Caco-2 (cell line): Measurements from ENCODE around the gene CDNF. TPM values are rescaled to one million over a fixed set of nuclear protein-coding genes. Genes with fewer than 3 reads are reported as not detected.
A peak's percentile ranks its signal among the peaks of the same experiment; 100 is the strongest.

ENCODE experiments used
- BruUV-seq: library from RNA; stranded (reverse); fragments of 400-500 nt; replicated peaks from 2 replicates; lab custom pipeline; 2021; lab: Mats Ljungman, UMichigan
- CTCF ChIA-PET: fragments of 300-600 bp; sonication (Branson Sonifier 250); formaldehyde crosslinking; loops from one replicate; lab custom pipeline; 2022; ENCODE audit warnings: antibody characterized with exemption; lab: Charles Lee
- POLR2A ChIA-PET: fragments of 300-600 bp; sonication (Branson Sonifier 250); formaldehyde crosslinking; loops from one replicate; lab custom pipeline; 2022; ENCODE audit warnings: antibody characterized with exemption; lab: Charles Lee
- DNase-seq, 2 experiments: peaks; one replicate each; pipeline versions ENCODE4 v3.0.0 to v3.0.0-alpha.2; 2020 to 2022
- H3K27me3 ChIP-seq: replicated peaks from 2 replicates; pipeline ENCODE4 v1.6.0; 2011; ENCODE audit warnings: low read length; ENCODE audit not compliant: control insufficient read depth, insufficient read depth
- H3K36me3 ChIP-seq: 2 replicates; pipeline ENCODE4 v1.5.1; 2011; ENCODE audit warnings: low read length; ENCODE audit not compliant: control insufficient read depth, insufficient read depth
- H3K4me1 ChIP-seq: fragments of 250-450 bp; sonication (Bioruptor Pico); 2 replicates; pipeline ENCODE4 v1.5.1; 2020; ENCODE audit warnings: mild to moderate bottlenecking
- H3K4me3 ChIP-seq: 2 replicates; pipeline ENCODE4 v1.5.1; 2011; ENCODE audit warnings: low read depth, mild to moderate bottlenecking, control low read depth, low read length
- H3K9me3 ChIP-seq: fragments of 250-450 bp; sonication (Bioruptor Pico); 2 replicates; pipeline ENCODE4 v1.5.1; 2020; ENCODE audit warnings: mild to moderate bottlenecking, moderate library complexity
- H3K27ac Mint-ChIP-seq: one replicate; pipeline ENCODE4 v1.8.0; 2022; ENCODE audit warnings: mixed read lengths; ENCODE audit not compliant: unreplicated experiment
- H3K27me3 Mint-ChIP-seq: one replicate; pipeline ENCODE4 v1.8.0; 2022; ENCODE audit warnings: mixed read lengths; ENCODE audit not compliant: insufficient read depth, unreplicated experiment
- H3K36me3 Mint-ChIP-seq: one replicate; pipeline ENCODE4 v1.8.0; 2022; ENCODE audit warnings: mild to moderate bottlenecking, mixed read lengths; ENCODE audit not compliant: insufficient read depth, unreplicated experiment
- H3K4me1 Mint-ChIP-seq: one replicate; pipeline ENCODE4 v1.8.0; 2022; ENCODE audit warnings: low read depth, mixed read lengths; ENCODE audit not compliant: unreplicated experiment
- H3K4me3 Mint-ChIP-seq: one replicate; pipeline ENCODE4 v1.8.0; 2022; ENCODE audit warnings: mild to moderate bottlenecking, moderate library complexity, mixed read lengths; ENCODE audit not compliant: unreplicated experiment
- H3K9me3 Mint-ChIP-seq: one replicate; pipeline ENCODE4 v1.8.0; 2022; ENCODE audit warnings: mixed read lengths; ENCODE audit not compliant: unreplicated experiment
- intact Hi-C: fragments of 100-400 bp; cut with micrococcal nuclease; formaldehyde crosslinking; loops from one replicate; pipeline ENCODE4 v1.10.0; 2022; ENCODE audit not compliant: unreplicated experiment
- total RNA-seq: library from RNA; stranded (reverse); gene quantifications from 2 replicates; pipeline ENCODE4 v1.2.3, GENCODE V29; 2022
- TF ChIP-seq, protein P1 (sequence below), 2 experiments: fragments of 200-600 bp in 1 of 2; IDR thresholded peaks; 1 replicate in 1 of 2; 2 replicates in 1 of 2; pipeline versions ENCODE4 v1.5.1 to v1.8.0; 2011 to 2022; ENCODE audit warnings: antibody characterized with exemption in 1 of 2, control low read depth in 1 of 2, inconsistent platforms in 1 of 2, low read depth in 1 of 2, low read length in 1 of 2, mild to moderate bottlenecking in 1 of 2, moderate library complexity in 1 of 2; ENCODE audit not compliant: insufficient read depth in 1 of 2, severe bottlenecking in 1 of 2, unreplicated experiment in 1 of 2

CDNF gene
- total RNA-seq, 1 experiment from 2014 or later, result 3.9 TPM

DNA sequence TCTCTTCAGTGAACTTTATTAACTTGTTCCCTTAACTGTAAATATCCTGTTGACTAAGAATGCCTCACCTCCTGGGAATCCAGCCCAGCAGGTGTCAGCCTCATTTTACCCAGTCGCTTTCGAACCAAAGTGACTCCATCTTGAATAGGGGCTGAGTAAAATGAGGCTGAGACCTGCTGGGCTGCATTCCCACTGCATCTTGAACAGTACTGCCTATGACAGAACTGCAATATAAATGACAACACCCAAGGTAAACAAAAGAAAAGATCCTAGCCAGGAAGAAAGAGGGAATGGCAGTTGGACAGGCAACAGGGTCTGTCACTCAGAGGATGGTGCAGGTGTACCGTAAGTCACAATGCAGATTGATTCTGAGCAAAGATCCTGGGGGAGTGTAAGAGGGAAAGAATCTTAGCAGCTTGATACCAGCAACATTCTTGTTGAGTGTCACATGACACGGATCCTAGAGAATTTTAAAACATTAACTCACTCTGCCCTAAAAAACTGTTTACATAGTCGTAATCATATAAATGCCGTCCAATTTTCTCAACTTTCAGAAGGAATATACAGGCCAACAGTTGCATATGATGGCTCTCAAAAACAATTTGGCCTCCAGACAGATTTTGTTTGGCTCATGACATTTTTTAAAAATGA is 58.7 kb downstream of the CDNF start:
- peaks cover 17% of the 10 kb centered on the region for H3K9me3 Mint-ChIP-seq
- ChIA-PET CTCF (no interaction called here), POLR2A (no interaction called here)
- no peak overlapping the region for H3K4me3 ChIP-seq
- H3K9me3 ChIP-seq, result peaks cover 15% of the 10 kb centered on the region
- peaks cover 13% of the 10 kb centered on the region for H3K36me3 Mint-ChIP-seq
- BruUV-seq, result no TSS peak
- intact Hi-C loops, result loop anchor here (1.0 to 2.0 kb wide), 2 partner anchors 41 to 76 kb away; no protein-coding TSS in a partner anchor
- H3K4me1 ChIP-seq, result peaks cover 37% of the 10 kb centered on the region
- no peaks in the 10 kb centered on the region for H3K27me3 Mint-ChIP-seq
- H3K36me3 ChIP-seq, result no peaks in the 10 kb centered on the region; the same call in 1 of the 2 replicates
- peak overlapping the region; percentile 76 for H3K27ac Mint-ChIP-seq
- TF ChIP-seq, protein P1, sequence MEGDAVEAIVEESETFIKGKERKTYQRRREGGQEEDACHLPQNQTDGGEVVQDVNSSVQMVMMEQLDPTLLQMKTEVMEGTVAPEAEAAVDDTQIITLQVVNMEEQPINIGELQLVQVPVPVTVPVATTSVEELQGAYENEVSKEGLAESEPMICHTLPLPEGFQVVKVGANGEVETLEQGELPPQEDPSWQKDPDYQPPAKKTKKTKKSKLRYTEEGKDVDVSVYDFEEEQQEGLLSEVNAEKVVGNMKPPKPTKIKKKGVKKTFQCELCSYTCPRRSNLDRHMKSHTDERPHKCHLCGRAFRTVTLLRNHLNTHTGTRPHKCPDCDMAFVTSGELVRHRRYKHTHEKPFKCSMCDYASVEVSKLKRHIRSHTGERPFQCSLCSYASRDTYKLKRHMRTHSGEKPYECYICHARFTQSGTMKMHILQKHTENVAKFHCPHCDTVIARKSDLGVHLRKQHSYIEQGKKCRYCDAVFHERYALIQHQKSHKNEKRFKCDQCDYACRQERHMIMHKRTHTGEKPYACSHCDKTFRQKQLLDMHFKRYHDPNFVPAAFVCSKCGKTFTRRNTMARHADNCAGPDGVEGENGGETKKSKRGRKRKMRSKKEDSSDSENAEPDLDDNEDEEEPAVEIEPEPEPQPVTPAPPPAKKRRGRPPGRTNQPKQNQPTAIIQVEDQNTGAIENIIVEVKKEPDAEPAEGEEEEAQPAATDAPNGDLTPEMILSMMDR (IDR thresholded peaks at IDR 0.05; ENCODE audit: insufficient read depth in 1 of 2, low read depth in 1 of 2, low read length in 1 of 2, severe bottlenecking in 1 of 2, unreplicated experiment in 1 of 2), result no peak
- H3K4me1 Mint-ChIP-seq, result peaks cover 35% of the 10 kb centered on the region
- DNase-seq, result peak; percentile 68 to 71
- no peaks in the 10 kb centered on the region for H3K27me3 ChIP-seq
- no peak overlapping the region for H3K4me3 Mint-ChIP-seq

DNA sequence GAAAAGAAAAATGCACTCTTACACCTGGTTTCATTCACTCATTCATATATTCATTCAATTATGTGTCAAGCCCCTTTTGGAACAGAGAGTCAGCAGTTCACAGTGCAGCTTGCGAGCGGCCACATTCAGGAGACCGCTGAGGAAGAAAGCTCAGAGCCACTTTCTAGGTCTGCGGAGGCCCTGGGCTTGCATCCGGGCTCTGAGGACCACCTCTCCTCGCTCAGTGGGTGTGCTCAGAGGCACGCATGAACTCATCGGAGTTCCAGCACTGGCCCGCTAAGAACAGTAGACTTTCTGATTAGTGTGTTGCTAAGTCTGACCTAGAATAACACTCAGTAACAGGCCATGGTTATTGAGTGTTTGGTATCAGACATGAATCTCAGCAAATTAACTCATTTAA is 61.3 kb downstream of the CDNF start:
- H3K9me3 Mint-ChIP-seq, result peaks cover 23% of the 10 kb centered on the region

DNA sequence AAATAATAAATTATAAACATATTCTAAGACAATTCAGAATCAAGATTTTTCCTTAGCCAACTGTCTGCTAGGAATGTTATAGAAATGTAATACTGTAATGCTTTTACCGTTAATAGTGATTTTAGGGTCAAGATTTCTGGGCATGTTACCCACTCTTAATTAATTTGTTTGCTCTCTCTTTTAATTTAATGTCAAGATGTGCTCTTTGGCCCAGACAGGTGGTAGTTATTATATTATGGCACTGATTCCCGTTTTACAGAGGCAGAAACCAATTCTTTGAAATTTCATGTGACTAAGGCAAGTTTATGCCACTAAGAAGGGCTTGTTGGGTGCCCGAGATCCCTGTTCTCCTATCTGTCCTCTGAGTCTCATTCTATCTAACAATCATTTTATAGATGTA is 62.2 kb downstream of the CDNF start:
- TF ChIP-seq, protein P1 (IDR thresholded peaks at IDR 0.05; ENCODE audit: insufficient read depth in 1 of 2, low read depth in 1 of 2, low read length in 1 of 2, severe bottlenecking in 1 of 2, unreplicated experiment in 1 of 2), result no peak
- intact Hi-C loops, result no loop called here
- CTCF ChIA-PET, result interaction anchor here (0.7 kb wide), 1 partner anchor 9 kb away, joined by 6 read pairs; no protein-coding TSS in a partner anchor
- H3K36me3 Mint-ChIP-seq, result peaks cover 4% of the 10 kb centered on the region
- no peak overlapping the region for H3K27ac Mint-ChIP-seq
- Histone ChIP-seq H3K4me3 (no peak overlapping the region), H3K36me3 (no peaks in the 10 kb centered on the region; the same call in 1 of the 2 replicates), H3K27me3 (no peaks in the 10 kb centered on the region), H3K4me1 (peaks cover 17% of the 10 kb centered on the region), H3K9me3 (no peaks in the 10 kb centered on the region)
- no TSS peak for BruUV-seq
- no peaks in the 10 kb centered on the region for H3K27me3 Mint-ChIP-seq
- POLR2A ChIA-PET, result no interaction called here
- peaks cover 31% of the 10 kb centered on the region for H3K4me1 Mint-ChIP-seq
- no peak for DNase-seq
- H3K9me3 Mint-ChIP-seq, result peaks cover 19% of the 10 kb centered on the region
- no peak overlapping the region for H3K4me3 Mint-ChIP-seq

More for the DNA sequence above, 61.3 kb downstream of the CDNF start:
- Histone ChIP-seq H3K9me3 (peaks cover 4% of the 10 kb centered on the region; the same call in 1 of the 2 replicates), H3K36me3 (no peaks in the 10 kb centered on the region; the same call in 1 of the 2 replicates), H3K4me3 (no peak overlapping the region), H3K27me3 (no peaks in the 10 kb centered on the region), H3K4me1 (peaks cover 20% of the 10 kb centered on the region)
- no peaks in the 10 kb centered on the region for H3K27me3 Mint-ChIP-seq
- TF ChIP-seq, protein P1 (IDR thresholded peaks at IDR 0.05; ENCODE audit: insufficient read depth in 1 of 2, low read depth in 1 of 2, low read length in 1 of 2, severe bottlenecking in 1 of 2, unreplicated experiment in 1 of 2), result no peak
- H3K4me3 Mint-ChIP-seq, result no peak overlapping the region
- peaks cover 34% of the 10 kb centered on the region for H3K4me1 Mint-ChIP-seq
- ChIA-PET POLR2A (no interaction called here), CTCF (no interaction called here)
- H3K36me3 Mint-ChIP-seq, result peaks cover 4% of the 10 kb centered on the region
- no TSS peak for BruUV-seq
- no peak overlapping the region for H3K27ac Mint-ChIP-seq
- DNase-seq, result no peak
- intact Hi-C loops, result no loop called here
